HCT116 (cell line): ENCODE measurements around the gene SLC22A6. TPM values are rescaled to one million over a fixed set of nuclear protein-coding genes. Genes with fewer than 3 reads are reported as not detected.

Experiments
- ATAC-seq: fragments of 200-7000 bp; cut with Tn5 transposase; 2 replicates; pipeline ENCODE4 v1.9.1; 2020; ENCODE audit warnings: mild to moderate bottlenecking, moderate library complexity
- BruUV-seq: library from RNA; stranded (reverse); fragments of 400-500 nt; replicated peaks from 2 replicates; lab custom pipeline; 2021; lab: Mats Ljungman, UMichigan
- CTCF ChIA-PET: fragments of 300-600 bp; sonication (Branson Sonifier 250); formaldehyde crosslinking; loops from one replicate; lab custom pipeline; 2021; ENCODE audit warnings: antibody characterized with exemption; lab: Charles Lee
- POLR2A ChIA-PET: fragments of 300-600, 350-600 bp; sonication (Branson Sonifier 250); formaldehyde crosslinking; loops from one replicate; lab custom pipeline; 2021; ENCODE audit warnings: antibody characterized with exemption; lab: Charles Lee
- RAD21 ChIA-PET, 2 experiments: fragments of 300-600 bp; sonication (Branson Sonifier 250); formaldehyde crosslinking; loops; one replicate each; lab custom pipeline; 2023; ENCODE audit warnings: low total read pairs in 2 of 2; ENCODE audit not compliant: uncharacterized antibody in 2 of 2, unreplicated experiment in 2 of 2, low non-redundant PET in 1 of 2; lab: Charles Lee
- DNase-seq: peaks from one replicate; pipeline ENCODE4 v3.0.0-alpha.2; 2010; ENCODE audit warnings: low read depth, low spot score
- H2AFZ ChIP-seq: fragments of 200-600 bp; shearing (Covaris generic), sonication (generic); 2 replicates; pipeline ENCODE4 v1.6.1; 2017; ENCODE audit warnings: low read depth, mixed run types, mixed read lengths, antibody characterized with exemption, low read length; ENCODE audit not compliant: poor library complexity, severe bottlenecking
- H3K27ac ChIP-seq: 2 replicates; pipeline ENCODE4 v1.5.1; 2012; ENCODE audit warnings: low read depth, low read length
- H3K27me3 ChIP-seq: fragments of 200-600 bp; sonication (generic); 2 replicates; pipeline ENCODE4 v1.6.1; 2016; ENCODE audit warnings: mixed run types, low read length, mixed read lengths; ENCODE audit not compliant: insufficient read depth
- H3K36me3 ChIP-seq, 2 experiments: fragments of 200-500 bp in 1 of 2; fragments of 200-600 bp in 1 of 2; sonication (Bioruptor generic) in 1 of 2; sonication (generic) in 1 of 2; 2 replicates each; pipeline versions ENCODE4 v1.5.1 to v1.6.1; 2014 to 2016; ENCODE audit warnings: low read length in 2 of 2, inconsistent platforms in 1 of 2, mixed read lengths in 1 of 2, mixed run types in 1 of 2; ENCODE audit not compliant: insufficient read depth in 2 of 2, control insufficient read depth in 1 of 2
- H3K4me1 ChIP-seq, 2 experiments: fragments of 200-600 bp in 1 of 2; sonication (generic) in 1 of 2; 2 replicates each; pipeline versions ENCODE4 v1.5.1 to v1.6.1; 2012 to 2017; ENCODE audit warnings: low read length in 2 of 2, inconsistent platforms in 1 of 2, mild to moderate bottlenecking in 1 of 2, mixed read lengths in 1 of 2, mixed run types in 1 of 2, moderate library complexity in 1 of 2; ENCODE audit not compliant: insufficient read depth in 2 of 2, control insufficient read depth in 1 of 2
- H3K4me2 ChIP-seq: fragments of 200-600 bp; sonication (generic); 2 replicates; pipeline ENCODE4 v1.6.1; 2017; ENCODE audit warnings: mixed run types, low read length, mixed read lengths
- H3K4me3 ChIP-seq, 2 experiments: fragments of 200-600 bp in 1 of 2; sonication (generic) in 1 of 2; replicated peaks in 1 of 2; 2 replicates each; pipeline ENCODE4 v1.5.1; 2011 to 2016; ENCODE audit warnings: low read length in 2 of 2, control low read depth in 1 of 2, low read depth in 1 of 2, mild to moderate bottlenecking in 1 of 2, mixed read lengths in 1 of 2, mixed run types in 1 of 2
- H3K79me2 ChIP-seq: fragments of 200-600 bp; sonication (generic); 2 replicates; pipeline ENCODE4 v1.6.1; 2017; ENCODE audit warnings: mild to moderate bottlenecking, mixed run types, low read length, moderate library complexity, mixed read lengths; ENCODE audit not compliant: insufficient read depth
- H3K9ac ChIP-seq: fragments of 200-600 bp; sonication (generic); 2 replicates; pipeline ENCODE4 v1.6.1; 2016; ENCODE audit warnings: low read length, mixed read lengths
- H3K9me2 ChIP-seq: fragments of 200-600 bp; sonication (generic), shearing (Covaris generic); 2 replicates; pipeline ENCODE4 v1.6.1; 2017; ENCODE audit warnings: mixed run types, mild to moderate bottlenecking, moderate library complexity; ENCODE audit not compliant: insufficient read depth
- H3K9me3 ChIP-seq, 2 experiments: fragments of 200-500 bp in 1 of 2; fragments of 200-600 bp in 1 of 2; sonication (Bioruptor generic) in 1 of 2; sonication (generic) in 1 of 2; 2 replicates each; pipeline ENCODE4 v1.6.1; 2014 to 2017; ENCODE audit warnings: low read length in 2 of 2, mixed read lengths in 2 of 2, inconsistent platforms in 1 of 2, low read depth in 1 of 2, mild to moderate bottlenecking in 1 of 2, mixed run types in 1 of 2, moderate library complexity in 1 of 2; ENCODE audit not compliant: control insufficient read depth in 1 of 2, insufficient read depth in 1 of 2
- H4K20me1 ChIP-seq: fragments of 200-600 bp; sonication (generic), shearing (Covaris generic); 2 replicates; pipeline ENCODE4 v1.6.1; 2017; ENCODE audit warnings: mixed run types, mild to moderate bottlenecking, moderate library complexity; ENCODE audit not compliant: insufficient read depth
- ATF3 ChIP-seq: IDR thresholded peaks from 2 replicates; pipeline ENCODE4 v1.6.1; 2012
- CBX3 ChIP-seq: IDR thresholded peaks from 2 replicates; pipeline ENCODE4 v1.6.1; 2012; ENCODE audit warnings: low read depth
- CEBPB ChIP-seq: IDR thresholded peaks from 2 replicates; pipeline ENCODE4 v1.6.1; 2012; ENCODE audit warnings: low read depth
- EGR1 ChIP-seq: IDR thresholded peaks from 2 replicates; pipeline ENCODE4 v1.6.1; 2012; ENCODE audit warnings: low read depth
- ELF1 ChIP-seq: IDR thresholded peaks from 2 replicates; pipeline ENCODE4 v1.6.1; 2012; ENCODE audit warnings: low read depth, borderline replicate concordance
- EZH2 ChIP-seq: fragments of 200-600 bp; sonication (generic); IDR thresholded peaks from 2 replicates; pipeline ENCODE4 v1.6.1; 2017; ENCODE audit warnings: antibody characterized with exemption, mixed run types
- EZH2phosphoT487 ChIP-seq: fragments of 200-600 bp; IDR thresholded peaks from 2 replicates; pipeline ENCODE4 v1.6.1; 2018; ENCODE audit warnings: antibody characterized with exemption, borderline replicate concordance
- FOSL1 ChIP-seq: IDR thresholded peaks from 2 replicates; pipeline ENCODE4 v1.6.1; 2012; ENCODE audit warnings: low read depth
- JUND ChIP-seq: IDR thresholded peaks from 2 replicates; pipeline ENCODE4 v1.6.1; 2012
- POLR2AphosphoS5 ChIP-seq: IDR thresholded peaks from 2 replicates; pipeline ENCODE4 v1.6.1; 2011; ENCODE audit warnings: mild to moderate bottlenecking, low read depth, low read length, moderate library complexity
- RAD21 ChIP-seq: IDR thresholded peaks from 2 replicates; pipeline ENCODE4 v1.6.1; 2012; ENCODE audit warnings: low read depth, mild to moderate bottlenecking
- SIN3A ChIP-seq: IDR thresholded peaks from 2 replicates; pipeline ENCODE4 v1.6.1; 2012; ENCODE audit warnings: low read depth
- TCF7L2 ChIP-seq: IDR thresholded peaks from 2 replicates; pipeline ENCODE4 v1.7.0; 2011; ENCODE audit warnings: borderline replicate concordance, inconsistent platforms; ENCODE audit not compliant: insufficient read depth, insufficient read length; ENCODE audit errors: extremely low read depth
- YY1 ChIP-seq: IDR thresholded peaks from 2 replicates; pipeline ENCODE4 v1.6.1; 2011; ENCODE audit warnings: low read length, low read depth, moderate library complexity, mild to moderate bottlenecking; ENCODE audit not compliant: insufficient replicate concordance; ENCODE audit errors: extremely low read depth
- ZNF274 ChIP-seq: fragments of 200-500 bp; sonication (Bioruptor generic); IDR thresholded peaks from 2 replicates; pipeline ENCODE4 v1.6.1; 2014; ENCODE audit warnings: mild to moderate bottlenecking, low read depth, low read length, inconsistent platforms
- intact Hi-C: fragments of 100-400 bp; cut with micrococcal nuclease; formaldehyde crosslinking; loops from 2 replicates; pipeline ENCODE4 v1.10.0; 2022
- total RNA-seq: library from RNA; stranded (reverse); gene quantifications from one replicate; pipeline ENCODE4 v1.2.1, GENCODE V29; 2021; ENCODE audit not compliant: unreplicated experiment
- TF ChIP-seq, protein P1 (sequence below): IDR thresholded peaks from 2 replicates; pipeline ENCODE4 v1.6.1; 2011; ENCODE audit warnings: mild to moderate bottlenecking, low read length, moderate library complexity; ENCODE audit not compliant: insufficient replicate concordance; ENCODE audit errors: extremely low read depth

The SLC22A6 gene
- total RNA-seq, 1 experiment from 2014 or later, result not detected

DNA sequence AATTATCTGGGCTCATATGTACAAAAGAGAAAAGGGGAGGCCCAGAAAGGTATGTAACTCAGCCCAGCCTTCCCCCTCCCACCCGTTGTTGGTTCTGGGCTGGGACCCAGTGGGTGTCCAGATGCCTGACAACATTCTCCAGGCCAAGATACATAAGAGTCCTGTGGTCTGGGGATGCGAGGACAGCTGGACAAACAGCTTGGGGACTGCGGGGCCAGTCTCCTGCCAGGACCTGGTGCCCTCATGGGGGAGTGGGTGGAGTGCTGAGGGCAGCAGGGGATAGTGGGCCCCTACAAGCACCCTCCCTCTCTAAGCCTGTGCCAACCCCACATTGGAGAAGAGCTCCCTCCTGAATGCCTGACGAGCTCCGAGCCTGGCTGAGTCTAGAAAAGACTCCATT lies 3.5 kb upstream of the SLC22A6 start:
- Histone ChIP-seq H3K79me2 (no peaks in the 10 kb centered on the region), H3K9me2 (no peaks in the 10 kb centered on the region), H3K4me3 (no peak overlapping the region), H3K9ac (no peak overlapping the region), H3K9me3 (no peaks in the 10 kb centered on the region), H3K27me3 (peaks cover 9% of the 10 kb centered on the region), H3K4me2 (no peak overlapping the region), H4K20me1 (no peaks in the 10 kb centered on the region), H3K27ac (no peak overlapping the region), H3K36me3 (no peaks in the 10 kb centered on the region), H3K4me1 (no peaks in the 10 kb centered on the region), H2AFZ (no peak overlapping the region)
- DNase-seq (no peak), ATAC-seq (no peak)
- RAD21 ChIA-PET, result no interaction called here
- POLR2A ChIA-PET, result no interaction called here
- no TSS peak for BruUV-seq
- CTCF ChIA-PET, result interaction anchor here (1.4 kb wide), 1 partner anchor 13 kb away, joined by 6 read pairs; no protein-coding TSS in a partner anchor
- TF ChIP-seq FOSL1 (no peak), ZNF274 (no peak), POLR2AphosphoS5 (no peak), TCF7L2 (no peak), JUND (no peak), ELF1 (no peak), EGR1 (no peak), ATF3 (no peak), RAD21 (no peak), EZH2phosphoT487 (no peak), SIN3A (no peak), YY1 (no peak), CEBPB (no peak), EZH2 (no peak), CBX3 (no peak)
- TF ChIP-seq, protein P1, sequence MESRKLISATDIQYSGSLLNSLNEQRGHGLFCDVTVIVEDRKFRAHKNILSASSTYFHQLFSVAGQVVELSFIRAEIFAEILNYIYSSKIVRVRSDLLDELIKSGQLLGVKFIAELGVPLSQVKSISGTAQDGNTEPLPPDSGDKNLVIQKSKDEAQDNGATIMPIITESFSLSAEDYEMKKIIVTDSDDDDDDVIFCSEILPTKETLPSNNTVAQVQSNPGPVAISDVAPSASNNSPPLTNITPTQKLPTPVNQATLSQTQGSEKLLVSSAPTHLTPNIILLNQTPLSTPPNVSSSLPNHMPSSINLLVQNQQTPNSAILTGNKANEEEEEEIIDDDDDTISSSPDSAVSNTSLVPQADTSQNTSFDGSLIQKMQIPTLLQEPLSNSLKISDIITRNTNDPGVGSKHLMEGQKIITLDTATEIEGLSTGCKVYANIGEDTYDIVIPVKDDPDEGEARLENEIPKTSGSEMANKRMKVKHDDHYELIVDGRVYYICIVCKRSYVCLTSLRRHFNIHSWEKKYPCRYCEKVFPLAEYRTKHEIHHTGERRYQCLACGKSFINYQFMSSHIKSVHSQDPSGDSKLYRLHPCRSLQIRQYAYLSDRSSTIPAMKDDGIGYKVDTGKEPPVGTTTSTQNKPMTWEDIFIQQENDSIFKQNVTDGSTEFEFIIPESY, result no peak
- intact Hi-C loops, result no loop called here
